Smooth muscle cell of the brain vasculature (primary cell): ENCODE measurements around the gene PECR.
"Not testable (repeated sequence)": the region's sequence is repeated elsewhere in the genome, so short reads cannot be mapped to it uniquely, and the experiment has no call there.

Experiments
- DNase-seq: peaks from one replicate; pipeline ENCODE4 v3.0.0-alpha.2; 2012; ENCODE audit warnings: low read depth, low spot score

Gene PECR

DNA sequence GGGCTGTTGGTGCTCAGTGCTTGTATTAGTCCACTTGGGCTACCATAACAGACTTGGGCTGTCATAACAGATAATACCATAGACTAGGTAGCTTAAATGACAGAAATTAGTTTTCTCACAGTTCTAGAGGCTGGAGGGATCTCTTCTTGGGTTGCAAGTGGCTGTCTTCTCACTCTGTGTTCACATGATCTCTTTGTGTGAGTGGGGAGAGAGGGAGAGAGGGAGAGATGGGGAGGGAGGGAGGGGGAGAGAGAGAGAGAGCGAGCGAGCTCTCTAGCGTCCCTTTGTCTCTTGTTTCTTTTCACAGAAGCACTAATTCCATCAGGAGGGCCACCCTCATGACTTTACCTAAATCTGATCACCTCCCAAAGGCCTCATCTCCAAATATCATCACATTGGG is 23.1 kb upstream of the PECR start:
- DNase-seq, result no peak

DNA sequence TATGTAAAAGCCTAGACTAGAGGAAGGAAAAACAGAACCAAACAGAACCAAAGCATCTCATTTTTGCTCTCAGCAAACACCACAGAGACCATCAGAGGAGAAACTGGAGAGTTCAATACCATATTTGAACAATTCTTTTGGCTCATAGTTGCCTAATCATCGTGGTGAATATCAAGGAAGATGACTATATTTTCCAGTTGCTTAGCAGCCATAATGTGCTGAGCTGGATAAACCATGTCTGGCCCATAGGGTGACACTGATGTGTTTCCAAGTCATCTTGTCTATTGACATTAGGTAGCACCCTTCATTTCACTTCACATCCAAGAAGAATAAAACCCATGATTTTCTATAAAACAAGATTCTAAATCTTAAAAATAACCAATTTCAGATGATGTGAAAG is 21.6 kb upstream of the PECR start:
- DNase-seq, result no peak

DNA sequence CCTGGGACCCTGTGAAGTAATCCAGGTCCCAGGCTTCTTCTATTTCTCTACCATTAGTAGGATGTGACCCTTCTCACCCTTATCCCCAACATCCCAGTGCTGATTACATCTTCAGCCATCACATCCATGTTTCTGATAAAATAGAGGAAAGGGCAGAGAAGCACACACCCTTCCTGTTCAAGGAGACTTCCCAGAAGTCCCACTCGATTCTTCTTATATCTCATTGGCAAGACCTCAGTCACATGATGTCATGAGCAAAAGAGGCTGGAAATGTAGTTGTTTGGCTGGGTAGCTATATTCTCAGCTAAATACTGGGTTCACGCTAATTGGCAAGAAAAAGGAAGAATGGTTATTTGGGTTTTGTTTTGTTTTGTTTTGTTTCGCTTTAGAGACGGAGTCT is 19.5 kb upstream of the PECR start:
- no peak for DNase-seq

- DNase-seq, result no peak
Measured at GRCh38 chr2:216098421-216099334, 17.1 kb upstream of the PECR start.

GRCh38 chr2:216094701-216095100 is 13.1 kb upstream of the PECR start:
- DNase-seq, result no peak

- no peak for DNase-seq
Measured at GRCh38 chr2:216092646-216093045, 11.0 kb upstream of the PECR start.

DNA sequence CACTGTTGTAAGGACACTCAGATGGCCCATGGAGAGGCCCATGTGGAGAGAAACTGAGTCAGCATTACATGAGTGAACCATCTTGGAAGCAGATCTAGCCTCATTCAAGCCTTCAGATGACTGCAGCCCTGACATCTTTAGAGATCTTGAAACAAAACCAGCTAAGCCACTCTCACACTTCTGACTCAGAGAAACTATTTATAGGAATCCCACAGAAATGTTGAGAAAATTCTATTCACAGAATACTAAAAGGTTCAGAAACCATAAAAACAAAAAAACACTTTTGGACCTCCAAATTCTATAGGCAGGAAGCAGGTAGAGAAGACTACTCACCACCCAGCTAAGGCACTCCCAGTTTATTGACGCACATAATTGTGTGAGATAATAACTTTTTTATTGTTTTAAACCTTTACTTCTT is 8.8 kb upstream of the PECR start:
- DNase-seq, result no peak

- no peak for DNase-seq
Measured at GRCh38 chr2:216086207-216086893, 4.7 kb upstream of the PECR start.

GRCh38 chr2:216084547-216084946 is 2.9 kb upstream of the PECR start:
- DNase-seq, result no peak

GRCh38 chr2:216083464-216084281 is 2.1 kb upstream of the PECR start:
- no peak for DNase-seq

- DNase-seq, result no peak
Measured at GRCh38 chr2:216082805-216083204, 1.2 kb upstream of the PECR start.

DNA sequence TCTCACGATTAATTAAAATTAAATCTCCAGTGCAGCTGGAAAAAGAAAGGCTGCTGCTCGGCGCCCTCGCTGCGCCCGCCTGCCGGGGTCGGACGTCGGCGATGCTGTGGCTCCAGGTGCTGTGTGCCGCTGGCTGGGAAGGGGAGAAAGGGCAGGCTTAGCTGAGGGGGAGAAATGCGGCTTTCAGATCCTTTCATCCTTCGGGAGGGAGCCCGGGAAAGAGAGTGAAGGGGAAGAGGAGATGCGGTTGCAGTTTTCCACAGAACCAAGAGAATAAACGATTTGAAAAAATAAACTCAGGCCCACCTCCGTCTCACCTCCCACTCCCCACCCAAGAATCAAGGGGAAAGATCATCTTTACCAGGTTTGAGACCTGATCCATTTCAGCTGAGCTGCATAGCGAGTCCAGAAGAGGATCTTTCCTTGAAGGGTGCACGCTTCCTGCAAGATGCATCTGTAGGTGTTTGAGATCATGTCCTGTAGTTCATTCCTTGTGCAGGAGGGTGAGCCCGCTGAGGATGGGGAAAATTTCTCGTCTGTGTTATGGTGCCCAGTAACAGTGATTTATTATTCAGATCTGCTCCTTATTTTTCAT is 605 bp upstream of the PECR start:
- DNase-seq, result no peak

- no peak for DNase-seq
Measured at GRCh38 chr2:216081012-216081411, 597 bp downstream of the PECR start.

DNA sequence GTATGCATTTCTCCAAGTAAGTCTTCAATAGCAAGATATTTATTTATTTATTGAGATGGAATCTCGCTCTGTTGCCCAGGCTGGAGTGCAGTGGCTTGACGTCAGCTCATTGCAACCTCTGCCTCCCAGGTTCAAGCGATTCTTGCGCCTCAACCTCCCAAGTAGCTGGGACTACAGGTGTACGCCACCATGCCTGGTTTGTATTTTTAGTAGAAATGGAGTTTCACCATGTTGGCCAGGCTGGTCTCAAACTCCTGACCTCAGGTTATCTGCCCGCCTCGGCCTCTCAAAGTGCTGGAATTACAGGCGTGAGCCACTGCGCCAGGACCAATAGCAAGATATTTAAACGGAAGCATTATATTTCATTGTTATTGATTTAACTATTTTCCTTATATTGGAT is 1.6 kb downstream of the PECR start:
- not testable (repeated sequence) for DNase-seq

GRCh38 chr2:216078776-216079175 is 2.8 kb downstream of the PECR start:
- DNase-seq, result no peak

DNA sequence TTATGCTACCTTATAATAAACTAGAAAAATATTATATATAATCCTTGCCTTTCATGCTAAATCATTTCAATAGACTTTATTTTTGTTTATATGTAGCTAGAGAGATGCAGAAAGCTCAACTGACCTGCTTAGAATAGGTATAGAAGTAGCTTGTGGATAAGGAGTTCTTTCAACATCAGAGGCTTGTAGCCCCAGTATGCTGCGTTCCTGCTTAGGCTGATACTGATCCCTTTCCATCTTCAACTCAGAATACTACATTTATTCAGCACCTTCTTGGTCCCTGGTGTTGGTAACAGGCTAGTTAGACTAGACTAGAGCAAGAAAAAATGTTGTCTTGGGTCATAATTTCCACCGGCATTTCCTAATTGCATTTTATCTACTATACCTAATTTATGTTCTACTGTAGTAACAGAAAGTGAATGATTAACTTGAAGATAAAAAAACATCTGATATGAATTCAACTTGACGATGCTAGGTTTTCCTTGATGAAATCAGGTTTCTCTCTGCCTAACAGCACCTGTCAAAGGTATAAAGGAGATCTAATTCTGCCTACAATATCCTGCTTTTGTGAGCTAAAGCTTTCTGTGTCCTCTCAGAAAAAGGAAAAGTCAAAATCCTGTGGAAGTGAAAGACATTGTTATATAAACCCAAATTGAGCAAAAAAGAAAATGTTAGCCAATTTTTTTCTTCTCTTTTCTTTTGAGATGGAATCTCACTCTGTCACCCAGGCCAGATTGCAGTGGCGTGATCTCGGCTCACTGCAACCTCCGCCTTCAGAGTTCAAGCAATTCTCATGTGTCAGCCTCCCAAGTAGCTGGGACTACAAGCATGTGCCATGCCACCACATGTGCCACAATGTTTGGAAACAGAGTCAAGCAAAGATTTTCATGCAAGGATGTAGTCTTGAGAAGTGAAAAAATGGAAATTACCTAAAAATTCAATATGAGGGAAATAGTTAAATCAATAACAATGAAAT is 5.8 kb downstream of the PECR start:
- DNase-seq, result no peak

DNA sequence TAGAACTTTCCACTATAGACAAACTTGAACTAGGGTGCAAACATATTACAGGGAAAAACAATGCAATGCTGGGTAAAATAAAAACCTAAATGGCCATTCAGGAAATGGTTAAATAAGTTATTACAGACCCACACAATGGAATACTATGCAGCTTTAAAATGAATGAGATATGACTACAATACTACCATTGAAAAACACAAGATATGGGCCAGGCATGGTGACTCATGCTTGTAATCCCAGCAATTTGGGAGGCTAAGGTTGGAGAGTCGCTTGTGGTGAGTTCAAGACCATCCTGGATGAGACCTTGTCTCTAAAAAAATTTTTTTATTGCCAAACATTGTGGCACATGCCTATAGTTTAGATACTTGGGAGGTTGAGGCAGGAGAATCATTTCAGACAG is 6.8 kb downstream of the PECR start:
- no peak for DNase-seq

DNA sequence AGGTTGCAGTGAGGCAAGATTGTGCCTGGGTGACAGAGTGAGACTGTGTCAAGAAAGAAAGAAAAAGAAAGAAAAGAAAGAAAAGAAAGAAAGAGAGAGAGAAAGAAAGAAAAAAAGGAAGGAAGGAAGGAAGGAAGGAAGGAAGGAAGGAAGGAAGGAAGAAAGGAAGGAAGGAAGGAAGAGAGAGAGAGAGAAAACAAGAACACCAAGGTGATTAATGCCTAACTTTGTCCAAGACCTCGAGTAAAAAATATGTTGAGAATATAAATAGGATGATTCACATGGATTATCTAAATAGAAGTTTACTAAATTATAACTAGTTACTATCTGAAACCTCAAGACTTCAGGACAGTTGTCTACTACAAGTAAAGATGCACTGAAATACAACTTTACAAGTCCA is 7.2 kb downstream of the PECR start:
- no peak for DNase-seq

DNA sequence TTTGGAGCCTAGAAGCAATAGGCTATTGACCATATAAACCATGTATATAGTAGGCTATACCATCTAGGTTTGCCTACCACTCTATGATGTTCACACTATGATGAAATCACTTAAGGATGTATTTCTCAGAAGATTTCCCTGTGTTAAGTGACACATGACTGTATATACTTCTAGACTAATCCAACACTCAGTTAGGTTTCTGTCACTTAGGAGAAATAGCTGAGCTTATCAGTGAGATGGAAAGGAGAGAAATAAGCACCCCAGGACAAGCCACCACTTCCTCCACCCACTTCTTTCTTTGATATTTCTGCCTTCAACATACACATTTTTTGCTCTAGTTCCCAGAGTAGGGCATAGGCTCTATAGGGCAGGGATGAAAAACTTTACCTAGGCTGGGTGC is 7.8 kb downstream of the PECR start:
- DNase-seq, result no peak

GRCh38 chr2:216072473-216072872 is 9.1 kb downstream of the PECR start:
- no peak for DNase-seq
